H9 (cell line): ENCODE results near the gene ATP8A2. TPM values are rescaled to one million over a fixed set of nuclear protein-coding genes. Genes with fewer than 3 reads are reported as not detected.

ENCODE experiments used
- DNase-seq: peaks from one replicate; pipeline ENCODE4 v3.0.0-alpha.2; 2017
- H2AFZ ChIP-seq: one replicate; pipeline ENCODE4 v1.6.1; 2013; ENCODE audit warnings: mild to moderate bottlenecking, low read length, control low read depth, moderate library complexity
- H2AK5ac ChIP-seq: 2 replicates; pipeline ENCODE4 v1.6.1; 2013; ENCODE audit warnings: low read length, control low read depth, mixed read lengths; ENCODE audit not compliant: insufficient read length
- H2BK120ac ChIP-seq: one replicate; pipeline ENCODE4 v1.6.1; 2013; ENCODE audit warnings: low read depth, mild to moderate bottlenecking, low read length, control low read depth, inconsistent platforms; ENCODE audit not compliant: poor library complexity, severe bottlenecking
- H2BK12ac ChIP-seq: 2 replicates; pipeline ENCODE4 v1.6.1; 2013; ENCODE audit warnings: low read length, control low read depth, mixed read lengths, low read depth; ENCODE audit not compliant: insufficient read length
- H2BK15ac ChIP-seq: 2 replicates; pipeline ENCODE4 v1.6.1; 2013; ENCODE audit warnings: low read depth, low read length, control low read depth
- H2BK20ac ChIP-seq: one replicate; pipeline ENCODE4 v1.6.1; 2013; ENCODE audit warnings: low read depth, mild to moderate bottlenecking, low read length, control low read depth, inconsistent platforms; ENCODE audit not compliant: poor library complexity, severe bottlenecking
- H2BK5ac ChIP-seq: 2 replicates; pipeline ENCODE4 v1.6.1; 2013; ENCODE audit warnings: low read length, control low read depth, mixed read lengths; ENCODE audit not compliant: insufficient read length
- H3K14ac ChIP-seq: 2 replicates; pipeline ENCODE4 v1.6.1; 2013; ENCODE audit warnings: low read length, control low read depth; ENCODE audit not compliant: insufficient read depth
- H3K18ac ChIP-seq: 2 replicates; pipeline ENCODE4 v1.6.1; 2013; ENCODE audit warnings: low read depth, mild to moderate bottlenecking, mixed read lengths, low read length, control low read depth; ENCODE audit not compliant: insufficient read length
- H3K23ac ChIP-seq: 2 replicates; pipeline ENCODE4 v1.6.1; 2013; ENCODE audit warnings: low read length, control low read depth, mixed read lengths, low read depth; ENCODE audit not compliant: insufficient read length
- H3K23me2 ChIP-seq: 2 replicates; pipeline ENCODE4 v1.6.1; 2013; ENCODE audit warnings: low read depth, mild to moderate bottlenecking, mixed read lengths, low read length, control low read depth; ENCODE audit not compliant: insufficient read length, poor library complexity, severe bottlenecking
- H3K27ac ChIP-seq: 2 replicates; pipeline ENCODE4 v1.5.1; 2013; ENCODE audit warnings: low read length, control low read depth, mixed read lengths, low read depth; ENCODE audit not compliant: insufficient read length
- H3K27me3 ChIP-seq: 2 replicates; pipeline ENCODE4 v1.6.1; 2013; ENCODE audit warnings: low read length, control low read depth, inconsistent platforms; ENCODE audit not compliant: insufficient read depth
- H3K4ac ChIP-seq: 2 replicates; pipeline ENCODE4 v1.6.1; 2013; ENCODE audit warnings: low read depth, mild to moderate bottlenecking, control low read depth, inconsistent platforms, low read length, moderate library complexity
- H3K4me1 ChIP-seq: 2 replicates; pipeline ENCODE4 v1.6.1; 2013; ENCODE audit warnings: low read length, control low read depth, inconsistent platforms; ENCODE audit not compliant: insufficient read depth
- H3K4me2 ChIP-seq: 2 replicates; pipeline ENCODE4 v1.6.1; 2013; ENCODE audit warnings: low read length, control low read depth, mixed read lengths; ENCODE audit not compliant: insufficient read length, insufficient read depth
- H3K56ac ChIP-seq: 2 replicates; pipeline ENCODE4 v1.6.1; 2013; ENCODE audit warnings: low read depth, mild to moderate bottlenecking, mixed read lengths, low read length, control low read depth; ENCODE audit not compliant: insufficient read length
- H3K79me1 ChIP-seq: 2 replicates; pipeline ENCODE4 v1.6.1; 2013; ENCODE audit warnings: low read depth, mild to moderate bottlenecking, moderate library complexity, low read length, control low read depth, inconsistent platforms; ENCODE audit not compliant: insufficient read depth, poor library complexity, severe bottlenecking
- H3K79me2 ChIP-seq: 2 replicates; pipeline ENCODE4 v1.6.1; 2013; ENCODE audit warnings: low read length, control low read depth, inconsistent platforms; ENCODE audit not compliant: insufficient read depth
- H3K9ac ChIP-seq: 2 replicates; pipeline ENCODE4 v1.6.1; 2013; ENCODE audit warnings: low read length, control low read depth, mixed read lengths; ENCODE audit not compliant: insufficient read length; ENCODE audit errors: extremely low read depth
- H3K9me3 ChIP-seq: one replicate; pipeline ENCODE4 v1.6.1; 2013; ENCODE audit warnings: low read depth, low read length, inconsistent platforms; ENCODE audit not compliant: control insufficient read depth
- H3T11ph ChIP-seq: one replicate; pipeline ENCODE4 v1.6.1; 2013; ENCODE audit warnings: mild to moderate bottlenecking, low read length, control low read depth, inconsistent platforms
- H4K20me1 ChIP-seq: one replicate; pipeline ENCODE4 v1.6.1; 2013; ENCODE audit not compliant: control insufficient read depth, insufficient read length, insufficient read depth
- H4K5ac ChIP-seq: 2 replicates; pipeline ENCODE4 v1.6.1; 2013; ENCODE audit warnings: low read depth, mild to moderate bottlenecking, mixed read lengths, low read length, control low read depth; ENCODE audit not compliant: insufficient read length
- H4K8ac ChIP-seq: replicated peaks from 2 replicates; pipeline ENCODE4 v1.6.1; 2013; ENCODE audit warnings: low read length, control low read depth, mixed read lengths, low read depth; ENCODE audit not compliant: insufficient read length
- H4K91ac ChIP-seq: 2 replicates; pipeline ENCODE4 v1.6.1; 2013; ENCODE audit warnings: low read depth, mild to moderate bottlenecking, moderate library complexity, mixed read lengths, low read length, control low read depth; ENCODE audit not compliant: insufficient read length
- H3K27ac Mint-ChIP-seq, 3 experiments: 2 replicates in 2 of 3; 3 replicates in 1 of 3; pipeline ENCODE4 v1.8.0; 2020 to 2021; ENCODE audit warnings: mixed read lengths in 3 of 3, mild to moderate bottlenecking in 1 of 3, moderate library complexity in 1 of 3
- H3K27me3 Mint-ChIP-seq: 2 replicates; pipeline ENCODE4 v1.8.0; 2021; ENCODE audit warnings: low read depth, mild to moderate bottlenecking, moderate library complexity, mixed read lengths
- H3K36me3 Mint-ChIP-seq, 3 experiments: 2 replicates in 2 of 3; 3 replicates in 1 of 3; pipeline ENCODE4 v1.8.0; 2020 to 2021; ENCODE audit warnings: low read depth in 3 of 3, mixed read lengths in 3 of 3; ENCODE audit not compliant: insufficient read depth in 1 of 3
- H3K4me1 Mint-ChIP-seq, 2 experiments: 2 replicates each; pipeline ENCODE4 v1.8.0; 2020; ENCODE audit warnings: mixed read lengths in 2 of 2
- H3K4me3 Mint-ChIP-seq, 2 experiments: 2 replicates in 1 of 2; 3 replicates in 1 of 2; pipeline ENCODE4 v1.8.0; 2020 to 2021; ENCODE audit warnings: mild to moderate bottlenecking in 2 of 2, mixed read lengths in 2 of 2, moderate library complexity in 1 of 2
- H3K9me3 Mint-ChIP-seq, 2 experiments: 2 replicates in 1 of 2; 3 replicates in 1 of 2; pipeline ENCODE4 v1.8.0; 2020; ENCODE audit warnings: mild to moderate bottlenecking in 2 of 2, mixed read lengths in 2 of 2, moderate library complexity in 1 of 2
- WGBS: extraction: QIAGEN DNeasy Blood & Tissue Kit; methylation state at CpG from one replicate; pipeline ENCODE4 v1.1.7; 2013; ENCODE audit warnings: missing lambda C conversion rate, low lambda C conversion rate, mixed read lengths; ENCODE audit not compliant: insufficient read length; ENCODE audit errors: extremely low coverage; 5-methylcytosine and 5-hydroxymethylcytosine counted together
- total RNA-seq: library from RNA; stranded (reverse); gene quantifications from 2 replicates; pipeline ENCODE4 v1.2.1, GENCODE V29; 2021
- TF ChIP-seq, protein P1 (sequence below): fragments of 200-600 bp; sonication (generic); conservative IDR thresholded peaks from 3 replicates; pipeline ENCODE4 v1.8.0; 2021; ENCODE audit warnings: antibody characterized with exemption, mild to moderate bottlenecking

The ATP8A2 gene
- total RNA-seq, 1 experiment from 2014 or later: 18.2 TPM

DNA sequence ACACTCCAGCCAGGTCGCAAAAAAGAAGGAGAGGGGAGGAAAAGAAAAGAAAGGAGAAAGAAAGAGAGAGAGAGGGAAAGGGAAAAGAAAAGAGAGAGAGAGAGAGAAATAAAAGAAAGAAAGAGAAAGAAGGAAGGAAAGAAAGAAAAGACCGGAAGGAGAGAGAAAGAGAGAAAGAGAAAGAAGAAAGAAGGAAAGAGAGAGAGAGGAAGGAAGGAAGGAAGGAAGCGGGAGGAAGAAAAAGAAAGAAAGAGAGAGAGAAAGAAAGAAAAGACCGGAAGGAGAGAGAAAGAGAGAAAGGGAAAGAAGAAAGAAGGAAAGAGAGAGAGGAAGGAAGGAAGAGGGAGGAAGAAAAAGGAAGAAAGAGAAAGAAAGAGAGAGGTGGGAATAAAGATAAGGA lies 359.3 kb downstream of the ATP8A2 start:
- H3K27ac ChIP-seq: no peak overlapping the region
- no peak overlapping the region for H2BK15ac ChIP-seq
- H3K14ac ChIP-seq: no peak overlapping the region
- no peak overlapping the region for H3K4me3 Mint-ChIP-seq
- no peak overlapping the region for H4K8ac ChIP-seq
- H2AK5ac ChIP-seq: no peak overlapping the region
- H3K79me2 ChIP-seq: no peaks in the 10 kb centered on the region
- no peaks in the 10 kb centered on the region for H3K27me3 ChIP-seq
- no peak overlapping the region for H3K4me2 ChIP-seq
- H3K9ac ChIP-seq: no peak overlapping the region
- peak overlapping the region in 2 of 3 experiments; percentile 68 to 77; a peak in 3 of 7 replicates for H3K27ac Mint-ChIP-seq
- no peaks in the 10 kb centered on the region for H3K23me2 ChIP-seq
- no peaks in the 10 kb centered on the region; the same call in 1 of the 2 replicates for H3K27me3 Mint-ChIP-seq
- H4K20me1 ChIP-seq: no peaks in the 10 kb centered on the region
- H3K23ac ChIP-seq: no peak overlapping the region
- no peak overlapping the region for H2BK120ac ChIP-seq
- no peak overlapping the region for H3K56ac ChIP-seq
- no peaks in the 10 kb centered on the region for H3K9me3 ChIP-seq
- H2BK5ac ChIP-seq: no peak overlapping the region
- H3K9me3 Mint-ChIP-seq: no peaks in the 10 kb centered on the region
- no CpG with 5 or more reads among the region's 4 CpGs for WGBS
- H4K5ac ChIP-seq: no peak overlapping the region
- H3K36me3 Mint-ChIP-seq: no peaks in the 10 kb centered on the region
- H3K4me1 ChIP-seq: no peaks in the 10 kb centered on the region; the same call in 1 of the 2 replicates
- no peak overlapping the region for H4K91ac ChIP-seq
- H3K4ac ChIP-seq: no peak overlapping the region
- H3T11ph ChIP-seq: no peak overlapping the region
- peaks cover 18 to 24% of the 10 kb centered on the region in 2 experiments for H3K4me1 Mint-ChIP-seq
- no peak overlapping the region for H2AFZ ChIP-seq
- no peaks in the 10 kb centered on the region for H3K79me1 ChIP-seq
- no peak for DNase-seq
- no peak overlapping the region for H3K18ac ChIP-seq
- H2BK20ac ChIP-seq: no peak overlapping the region
- no peak overlapping the region for H2BK12ac ChIP-seq
- TF ChIP-seq, protein P1, sequence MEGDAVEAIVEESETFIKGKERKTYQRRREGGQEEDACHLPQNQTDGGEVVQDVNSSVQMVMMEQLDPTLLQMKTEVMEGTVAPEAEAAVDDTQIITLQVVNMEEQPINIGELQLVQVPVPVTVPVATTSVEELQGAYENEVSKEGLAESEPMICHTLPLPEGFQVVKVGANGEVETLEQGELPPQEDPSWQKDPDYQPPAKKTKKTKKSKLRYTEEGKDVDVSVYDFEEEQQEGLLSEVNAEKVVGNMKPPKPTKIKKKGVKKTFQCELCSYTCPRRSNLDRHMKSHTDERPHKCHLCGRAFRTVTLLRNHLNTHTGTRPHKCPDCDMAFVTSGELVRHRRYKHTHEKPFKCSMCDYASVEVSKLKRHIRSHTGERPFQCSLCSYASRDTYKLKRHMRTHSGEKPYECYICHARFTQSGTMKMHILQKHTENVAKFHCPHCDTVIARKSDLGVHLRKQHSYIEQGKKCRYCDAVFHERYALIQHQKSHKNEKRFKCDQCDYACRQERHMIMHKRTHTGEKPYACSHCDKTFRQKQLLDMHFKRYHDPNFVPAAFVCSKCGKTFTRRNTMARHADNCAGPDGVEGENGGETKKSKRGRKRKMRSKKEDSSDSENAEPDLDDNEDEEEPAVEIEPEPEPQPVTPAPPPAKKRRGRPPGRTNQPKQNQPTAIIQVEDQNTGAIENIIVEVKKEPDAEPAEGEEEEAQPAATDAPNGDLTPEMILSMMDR: no peak
